DMS53 treated with DMSO at 0.1 percent for 48 hours (cell line): ENCODE results near the gene LRP6.
A peak's percentile ranks its signal among the peaks of the same experiment; 100 is the strongest.
"Not testable (repeated sequence)": the region's sequence is repeated elsewhere in the genome, so short reads cannot be mapped to it uniquely, and the experiment has no call there.

Experiments
- DNase-seq: peaks from one replicate; lab custom pipeline; 2025; ENCODE audit not compliant: unreplicated experiment; lab: John Stamatoyannopoulos, UW

The LRP6 gene

DNA sequence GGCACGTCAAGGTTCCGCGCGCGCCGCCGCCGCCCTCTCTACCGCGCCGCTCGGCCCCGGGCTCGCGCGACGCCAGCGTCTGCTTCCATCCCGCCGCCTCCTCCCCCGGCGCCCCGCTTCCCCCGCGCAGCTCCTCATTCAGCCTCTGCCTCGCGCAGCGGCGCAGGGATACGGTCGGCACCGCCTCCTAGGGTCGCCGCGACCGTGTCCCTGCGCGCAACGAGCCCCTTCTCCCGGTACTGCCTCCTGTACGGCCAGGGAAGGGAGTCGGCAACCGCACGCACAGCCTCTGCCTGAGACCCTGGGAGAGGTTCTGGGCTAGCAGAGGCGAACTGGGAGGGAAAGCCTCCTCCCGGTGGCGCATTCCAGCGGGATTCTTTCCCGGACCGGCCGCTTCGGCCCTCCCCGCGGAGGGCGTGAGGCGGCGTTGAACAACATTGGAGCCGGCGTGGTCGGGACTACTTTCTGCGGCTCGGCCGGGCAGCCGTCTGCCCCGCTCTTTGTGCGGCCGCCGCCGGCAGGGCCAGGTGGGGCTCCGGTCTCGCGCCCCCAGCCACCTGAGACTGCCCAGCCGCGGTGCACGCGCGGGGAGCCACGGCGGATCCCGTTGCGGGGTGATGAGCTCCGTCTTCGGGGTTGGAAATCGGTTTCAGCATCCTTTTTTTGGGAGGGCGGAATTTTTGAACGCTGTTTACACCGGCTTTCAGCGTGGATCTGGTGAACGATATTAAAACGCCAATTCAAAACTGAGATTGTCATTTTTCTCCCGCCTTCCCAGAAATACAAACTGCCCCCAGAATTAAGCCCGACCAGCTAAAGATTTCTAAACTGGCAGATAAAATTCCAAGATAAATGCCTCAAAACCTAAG is at the start of gene LRP6:
Gene LRP6 (minus strand): TSS at position 172 of the 869 bp plus-strand sequence. CDS start 309 bp downstream, outside the sequence.
- DNase-seq: peak; percentile 93

DNA sequence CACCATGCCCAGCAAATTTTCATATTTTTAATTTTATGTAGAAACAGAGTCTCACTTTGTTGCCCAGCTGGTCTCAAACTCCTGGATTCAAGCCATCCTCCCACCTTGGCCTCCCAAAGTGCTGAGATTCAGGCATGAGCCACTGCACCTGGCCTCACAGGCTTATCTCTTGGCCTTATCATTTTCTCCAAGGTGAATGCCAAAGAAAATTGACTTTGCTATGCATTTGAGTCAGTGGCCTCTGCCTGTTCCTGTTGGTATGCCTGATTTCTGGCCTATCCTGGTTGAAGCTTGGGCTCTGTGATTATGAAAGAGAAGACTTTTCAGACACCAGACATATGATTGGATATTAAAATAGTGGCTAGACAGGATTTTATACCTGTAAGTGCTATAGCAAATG is 49.0 kb upstream of the LRP6 start:
- no peak for DNase-seq

DNA sequence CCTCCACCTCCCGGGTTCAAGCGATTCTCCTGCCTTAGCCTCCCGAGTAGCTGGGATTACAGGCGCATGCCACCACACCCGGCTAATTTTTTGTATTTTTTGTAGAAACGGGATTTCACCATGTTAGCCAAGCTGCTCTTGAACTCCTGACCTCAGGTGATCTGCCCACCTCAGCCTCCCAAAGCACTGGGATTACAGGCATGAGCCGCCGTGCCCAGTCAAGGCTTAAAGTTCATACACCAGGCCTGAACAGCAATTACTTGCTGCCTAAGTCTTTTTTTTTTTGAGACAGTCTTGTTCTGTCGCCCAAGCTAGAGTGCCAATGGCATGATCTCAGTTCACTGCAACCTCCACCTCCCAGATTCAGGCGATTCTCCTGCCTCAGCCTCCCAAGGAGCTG is 43.9 kb upstream of the LRP6 start:
- DNase-seq: not testable (repeated sequence)

DNA sequence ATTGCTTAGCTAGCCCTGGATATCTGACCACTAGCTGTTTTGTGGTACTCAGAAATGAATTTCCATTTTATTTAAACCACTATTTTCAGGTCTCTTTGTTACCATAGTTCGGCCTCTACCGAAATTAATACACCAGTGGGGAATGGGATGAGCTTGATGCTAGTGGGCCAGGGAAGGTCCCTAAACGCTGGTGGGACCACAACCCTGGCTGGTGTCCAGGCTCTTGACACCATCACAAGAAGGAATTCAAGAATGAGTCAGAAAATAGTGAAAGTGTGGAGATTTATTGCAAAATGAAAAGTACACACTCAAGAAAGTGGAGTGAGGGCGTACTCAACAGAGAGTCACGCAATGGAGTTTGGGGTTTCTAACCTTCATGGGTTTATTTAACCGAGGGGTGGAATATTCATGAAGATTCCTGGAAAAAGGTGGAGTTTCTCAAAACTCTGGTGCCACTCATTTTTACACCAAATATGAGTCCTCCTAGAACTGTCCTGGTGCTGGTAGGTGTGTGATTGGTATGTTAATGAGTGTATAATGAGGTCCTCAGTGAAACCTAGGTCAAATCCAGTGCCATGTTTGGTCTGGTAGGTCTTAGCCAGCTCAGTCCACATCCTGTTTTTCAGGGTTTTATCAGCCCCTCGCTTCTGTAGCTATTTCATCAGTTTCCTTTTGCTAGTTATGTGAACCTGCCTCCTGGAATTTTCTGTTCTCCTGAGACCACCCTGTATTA is 38.9 kb upstream of the LRP6 start:
- DNase-seq: no peak

DNA sequence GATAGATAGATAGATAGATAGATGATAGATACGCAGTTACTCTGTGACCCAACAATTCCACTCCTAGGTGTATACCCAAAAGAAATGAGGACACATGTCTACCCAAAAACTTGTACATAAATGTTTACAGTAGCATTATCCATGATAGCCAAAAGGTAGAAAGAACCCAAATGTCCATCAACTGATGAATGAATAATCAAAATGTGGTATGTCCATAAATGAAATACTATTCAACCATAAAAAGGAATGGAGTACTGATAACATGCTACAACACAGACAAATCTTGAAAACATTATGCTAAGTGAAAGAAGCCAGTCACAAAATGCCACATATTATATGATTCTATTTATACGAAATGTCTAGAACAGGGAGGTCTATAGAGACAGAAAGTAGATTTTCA is 36.1 kb upstream of the LRP6 start:
- DNase-seq: no peak

DNA sequence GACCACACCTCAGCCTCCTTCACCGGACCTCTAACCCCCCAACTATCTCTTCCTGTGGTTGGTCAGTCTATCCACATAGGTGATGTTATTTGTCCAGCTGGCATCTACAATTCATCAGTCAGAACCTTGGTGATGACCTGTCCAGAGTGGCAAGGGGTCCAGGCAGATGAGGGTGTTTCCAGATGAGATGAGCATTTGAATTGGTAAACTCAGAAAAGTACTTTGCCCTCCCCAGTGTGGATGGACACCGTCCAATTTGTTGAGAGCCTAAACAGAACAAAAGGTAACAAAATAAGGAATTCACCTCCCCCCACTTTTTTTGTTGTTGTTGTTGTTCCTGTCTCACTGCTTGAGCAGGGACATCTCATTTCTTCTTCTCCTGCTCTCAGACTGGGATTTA is 34.3 kb upstream of the LRP6 start:
- no peak for DNase-seq

DNA sequence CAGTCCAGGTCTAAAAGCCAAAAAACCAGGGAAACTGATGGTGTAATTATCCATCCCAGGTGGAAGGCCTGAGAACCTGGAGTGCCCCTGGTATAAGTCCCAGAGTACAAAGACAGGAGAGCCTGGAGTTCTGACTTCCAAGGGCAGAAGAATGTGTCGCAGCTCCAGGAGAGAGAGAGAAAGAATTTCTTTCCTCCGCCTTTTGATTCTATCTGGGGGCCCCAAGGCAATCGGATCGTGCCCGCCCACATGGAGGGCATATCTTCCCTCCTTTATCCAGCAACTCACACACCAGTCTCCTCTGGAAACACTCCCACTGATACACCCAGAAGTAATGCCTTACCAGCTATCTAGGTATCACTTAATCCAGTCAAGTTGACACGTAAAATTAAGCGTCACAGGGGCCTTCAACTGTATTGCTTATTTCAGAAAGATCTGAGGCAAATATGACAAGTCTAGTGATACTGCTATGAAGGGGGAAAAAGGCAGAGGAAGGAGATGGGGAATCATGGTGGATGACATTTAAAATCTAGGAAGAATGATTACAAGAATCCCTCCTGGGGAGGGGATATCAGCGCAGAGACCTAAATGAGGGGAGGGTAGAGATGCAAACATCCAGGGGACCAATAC is 30.5 kb upstream of the LRP6 start:
- DNase-seq: no peak

DNA sequence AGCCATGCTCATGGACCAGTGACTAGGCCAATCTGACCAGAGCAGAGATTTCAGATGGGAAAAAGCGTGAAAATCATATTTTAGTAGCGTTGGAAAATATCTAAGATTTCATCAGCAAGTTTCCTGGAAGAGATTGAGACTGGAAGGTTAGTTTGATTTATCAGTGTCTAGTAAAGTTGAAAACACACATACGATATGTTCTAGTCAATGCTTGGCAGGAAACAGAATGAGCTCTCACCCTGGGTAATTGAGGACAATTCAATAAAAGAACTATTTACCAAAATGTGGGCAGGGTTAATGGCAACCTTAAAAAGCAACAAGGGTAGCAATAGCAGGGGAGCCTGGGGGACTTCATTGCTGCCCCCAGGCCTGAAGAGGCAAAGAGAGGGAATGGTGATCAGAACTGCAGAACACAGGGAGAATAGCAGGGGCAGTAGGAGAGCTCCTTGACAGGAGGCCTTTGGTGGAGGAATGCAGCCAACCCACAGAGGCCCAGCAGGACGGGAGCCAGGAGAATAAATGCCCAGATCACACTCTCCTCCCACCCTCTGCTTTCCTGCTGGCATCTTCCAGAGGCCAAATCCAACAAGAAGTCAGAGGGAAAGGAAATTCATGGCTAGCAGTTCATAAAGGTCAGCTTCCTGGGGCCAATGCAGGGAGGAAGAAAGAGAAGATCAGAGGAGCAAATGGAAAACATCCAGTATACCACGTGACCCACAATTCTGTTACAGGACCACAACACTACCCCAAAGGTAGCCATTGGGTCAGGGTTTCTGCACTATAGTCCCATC is 27.6 kb upstream of the LRP6 start:
- DNase-seq: no peak

DNA sequence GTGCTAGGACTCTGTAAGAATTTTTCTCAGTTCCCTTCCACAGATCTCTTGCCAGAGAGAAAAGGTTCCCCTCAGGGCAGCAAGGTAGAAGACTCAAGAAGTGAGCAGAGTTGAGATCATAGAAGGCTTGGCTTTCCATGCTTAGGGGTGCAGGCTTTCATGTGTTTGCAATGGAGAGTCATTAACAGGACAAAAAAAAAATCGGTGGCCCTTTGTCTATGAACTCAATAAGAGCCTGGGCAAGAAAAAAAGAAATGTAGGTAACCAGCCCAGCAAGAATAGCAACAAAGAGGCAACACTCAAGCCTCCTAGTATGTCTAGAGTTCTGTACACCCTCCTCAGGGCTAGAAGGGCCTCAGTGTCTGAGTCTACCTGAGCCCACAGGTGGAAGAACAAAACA is 23.4 kb upstream of the LRP6 start:
- DNase-seq: no peak

DNA sequence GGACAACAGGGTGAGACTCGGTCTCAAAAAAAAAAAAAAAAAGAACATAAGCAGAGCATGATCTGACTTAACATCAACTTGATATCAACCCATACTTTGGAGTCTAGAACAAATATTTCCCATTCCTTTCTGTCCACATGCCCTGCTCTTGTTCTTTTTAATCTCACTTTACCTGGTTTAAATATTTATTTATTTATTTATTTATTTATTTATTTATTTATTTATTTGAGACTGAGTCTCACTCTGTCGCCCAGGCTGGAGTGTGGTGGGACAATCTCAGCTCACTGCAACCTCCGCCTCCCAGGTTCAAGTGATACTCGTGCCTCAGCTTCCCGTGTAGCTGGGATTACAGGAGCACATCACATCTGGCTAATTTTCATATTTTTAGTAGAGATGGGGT is 19.6 kb upstream of the LRP6 start:
- no peak for DNase-seq

DNA sequence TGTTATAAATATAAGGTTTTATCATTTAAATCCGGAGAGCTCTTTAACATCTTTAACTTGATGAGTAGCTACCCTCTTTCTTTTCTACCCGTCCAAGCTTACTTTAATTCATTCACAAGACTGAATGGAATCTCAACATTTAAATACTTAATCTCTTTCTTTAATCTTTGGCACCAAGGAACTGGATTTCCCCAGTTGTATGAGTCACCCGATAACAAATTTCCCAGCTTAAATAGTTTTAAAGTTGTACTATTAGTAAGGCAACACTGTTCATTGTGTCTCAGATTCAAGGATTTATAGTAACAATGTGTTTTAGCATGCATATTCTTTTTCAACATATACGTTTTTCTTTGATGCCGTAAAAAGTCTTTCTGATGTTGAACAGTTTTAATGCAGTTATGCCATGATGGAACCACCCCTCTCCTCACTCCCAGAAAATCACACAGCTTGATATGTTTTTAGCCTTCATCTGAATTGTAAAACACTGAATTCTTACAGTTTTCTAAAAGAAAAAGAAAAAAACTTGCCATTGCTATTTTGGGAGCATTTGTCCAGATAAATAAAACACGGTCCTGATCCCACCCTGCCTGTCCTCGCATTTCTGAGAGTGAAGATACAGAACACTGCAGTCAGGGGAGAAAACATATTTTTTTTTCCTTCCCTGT is 16.0 kb upstream of the LRP6 start:
- no peak for DNase-seq

DNA sequence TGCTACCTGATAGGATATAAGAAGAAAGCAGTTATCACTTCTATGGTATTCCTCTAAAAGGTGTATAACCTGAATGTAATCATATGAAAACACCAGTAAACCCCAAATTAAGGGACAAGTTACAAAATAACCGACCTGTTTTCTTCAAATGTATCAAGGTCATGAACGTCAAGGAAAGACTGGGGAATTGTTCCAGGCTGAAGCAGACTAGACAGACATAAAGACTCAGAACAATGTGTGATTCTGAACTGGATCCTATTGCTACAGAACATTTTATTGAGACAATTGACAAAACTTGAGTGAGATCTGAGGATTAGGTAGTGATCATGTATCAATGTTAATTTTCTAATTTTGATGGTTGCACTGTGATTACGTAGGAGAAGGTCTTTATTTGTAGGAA is 15.4 kb upstream of the LRP6 start:
- DNase-seq: no peak

DNA sequence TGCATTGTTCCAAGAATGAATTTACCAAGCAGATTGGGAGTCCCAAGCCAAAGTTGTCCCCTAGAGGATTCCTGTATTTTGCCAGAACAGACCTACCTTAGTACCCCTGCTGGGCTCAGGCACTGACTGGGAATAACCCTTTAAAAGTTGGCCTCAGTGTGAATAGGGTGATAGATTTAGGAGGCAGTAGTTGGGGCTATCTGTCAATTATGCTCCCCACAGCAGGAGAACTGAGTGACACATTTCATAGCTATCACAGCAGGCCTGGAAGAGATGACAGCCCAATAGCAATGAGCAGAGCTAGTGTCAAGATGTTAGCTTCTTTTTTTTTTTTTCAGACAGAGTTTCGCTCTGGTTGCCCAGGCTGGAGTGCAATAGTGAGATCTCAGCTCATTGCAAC is 14.3 kb upstream of the LRP6 start:
- DNase-seq: no peak

DNA sequence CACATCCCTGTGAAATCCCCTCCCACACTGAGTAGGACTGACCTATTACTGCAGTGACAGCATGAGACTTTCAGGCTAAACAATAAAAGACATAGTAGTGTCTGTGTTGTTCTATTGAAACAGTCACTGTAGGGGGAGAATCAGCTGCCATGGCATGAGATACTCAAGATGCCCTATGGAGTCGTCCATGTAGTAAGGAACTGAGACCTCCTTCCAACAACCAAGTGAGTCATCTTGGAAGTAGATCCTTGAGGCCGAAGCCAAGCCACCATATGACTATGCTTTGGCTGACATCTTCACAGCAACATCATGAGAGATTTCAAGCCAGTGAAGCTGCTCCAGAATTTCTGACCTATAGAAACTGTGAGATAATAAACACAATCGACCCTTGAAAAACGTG is 12.1 kb upstream of the LRP6 start:
- no peak for DNase-seq

DNA sequence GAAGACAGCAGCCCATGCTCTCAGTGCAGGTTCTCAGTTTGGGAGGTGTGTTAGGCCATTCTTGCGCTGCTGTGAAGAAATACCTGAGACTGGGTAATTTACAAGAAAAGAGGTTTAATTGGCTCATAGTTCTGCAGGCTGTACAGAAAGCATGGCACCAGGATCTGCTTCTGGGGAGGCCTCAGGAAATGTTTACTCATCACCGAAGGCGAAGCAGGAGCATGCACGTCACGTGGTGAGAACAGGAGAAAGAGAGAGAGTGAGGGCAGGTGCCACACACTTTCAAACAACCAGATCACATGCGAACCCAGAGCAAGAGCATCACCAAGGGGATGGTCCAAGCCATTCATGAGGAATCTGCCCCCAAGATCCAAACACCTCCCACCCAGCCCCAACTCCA is 9.0 kb upstream of the LRP6 start:
- no peak for DNase-seq

DNA sequence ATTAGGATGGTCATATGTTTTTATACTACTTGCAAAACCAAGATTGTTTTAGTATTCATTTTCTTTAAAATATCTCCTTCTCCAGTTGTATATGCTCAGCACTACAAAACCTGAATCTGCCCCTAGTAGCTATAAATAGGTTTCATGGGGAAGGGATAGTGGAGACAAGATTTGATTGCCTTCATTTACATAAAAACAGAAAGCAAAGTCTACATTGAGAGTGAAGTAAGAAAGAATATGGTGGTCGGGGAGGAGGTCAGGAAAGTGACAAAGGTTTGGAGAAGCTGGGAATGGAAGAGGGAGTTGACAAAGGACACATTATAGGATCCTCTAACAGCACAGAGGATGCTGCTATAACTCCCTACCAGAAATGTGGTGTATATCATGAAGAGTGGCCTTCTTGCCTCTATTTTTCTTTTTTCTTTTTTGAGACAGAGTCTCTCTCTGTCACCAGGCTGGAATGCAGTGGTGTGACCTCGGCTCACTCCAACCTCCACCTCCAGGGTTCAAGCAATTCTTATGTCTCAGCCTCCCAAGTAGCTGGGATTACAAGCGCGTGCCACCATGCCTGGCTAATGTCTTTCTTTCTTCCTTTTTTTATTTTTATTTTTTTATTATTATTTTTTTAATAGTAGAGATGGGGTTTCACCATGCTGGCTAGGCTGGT is 6.6 kb upstream of the LRP6 start:
- DNase-seq: no peak

DNA sequence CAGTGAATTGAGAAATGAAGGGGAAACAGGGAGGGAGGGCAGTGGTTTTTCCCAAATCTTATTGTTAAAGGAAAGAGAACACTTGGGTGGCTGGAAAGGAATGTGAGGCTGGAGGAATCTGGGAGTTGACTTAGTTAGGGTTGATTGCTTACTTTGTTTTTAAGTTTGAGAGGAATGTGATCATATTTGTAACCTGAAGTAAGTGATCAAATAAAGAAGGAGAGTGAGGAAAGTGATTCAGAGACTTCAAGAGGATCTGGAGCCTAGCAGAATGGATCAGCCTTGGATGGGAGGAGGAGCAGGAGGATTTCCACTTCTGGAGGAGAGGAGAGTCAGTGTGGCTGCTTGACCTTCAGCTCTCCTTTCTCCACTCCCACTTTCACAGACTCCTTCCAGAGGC is 6.0 kb upstream of the LRP6 start:
- DNase-seq: no peak

DNA sequence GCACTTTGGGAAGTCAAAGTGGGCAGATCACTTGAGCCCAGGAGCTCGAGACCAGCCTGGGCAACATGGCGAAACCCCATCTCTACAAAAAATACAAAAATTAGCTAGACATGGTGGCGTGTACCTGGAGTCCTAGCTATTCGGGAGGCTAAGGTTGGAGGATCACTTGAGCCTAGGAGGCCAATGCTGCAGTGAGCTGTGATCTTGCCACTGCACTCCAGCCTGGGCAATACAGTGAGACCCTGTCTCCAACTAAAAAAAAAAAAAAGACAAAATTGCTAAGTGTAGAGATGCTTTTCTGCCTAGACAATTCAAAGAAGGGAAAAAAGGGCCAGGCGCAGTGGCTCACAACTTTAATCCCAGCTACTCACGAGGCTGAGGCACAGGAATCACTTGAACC is 3.4 kb upstream of the LRP6 start:
- DNase-seq: no peak

DNA sequence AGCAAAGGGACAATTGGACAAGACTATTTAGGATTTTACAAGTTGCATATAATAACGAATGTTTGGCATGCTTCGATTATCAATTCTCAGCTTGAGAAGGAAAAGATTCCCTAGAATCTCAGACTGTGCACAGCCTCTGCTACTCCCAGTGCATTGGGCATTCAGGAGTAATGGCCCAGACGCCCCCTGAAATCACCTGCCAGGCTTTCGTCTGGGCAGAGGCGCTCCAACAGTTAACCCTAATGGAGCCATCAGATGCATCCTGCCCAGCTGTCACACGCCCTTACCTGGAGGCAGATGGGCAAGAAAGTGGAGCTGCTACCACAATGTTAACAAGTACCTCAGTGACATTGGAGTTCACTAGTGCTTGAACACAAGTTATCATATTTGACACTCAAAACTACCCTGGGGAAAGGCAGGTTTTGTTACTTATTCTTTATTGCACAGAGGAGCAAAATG is 927 bp upstream of the LRP6 start:
- DNase-seq: peak; percentile 54

DNA sequence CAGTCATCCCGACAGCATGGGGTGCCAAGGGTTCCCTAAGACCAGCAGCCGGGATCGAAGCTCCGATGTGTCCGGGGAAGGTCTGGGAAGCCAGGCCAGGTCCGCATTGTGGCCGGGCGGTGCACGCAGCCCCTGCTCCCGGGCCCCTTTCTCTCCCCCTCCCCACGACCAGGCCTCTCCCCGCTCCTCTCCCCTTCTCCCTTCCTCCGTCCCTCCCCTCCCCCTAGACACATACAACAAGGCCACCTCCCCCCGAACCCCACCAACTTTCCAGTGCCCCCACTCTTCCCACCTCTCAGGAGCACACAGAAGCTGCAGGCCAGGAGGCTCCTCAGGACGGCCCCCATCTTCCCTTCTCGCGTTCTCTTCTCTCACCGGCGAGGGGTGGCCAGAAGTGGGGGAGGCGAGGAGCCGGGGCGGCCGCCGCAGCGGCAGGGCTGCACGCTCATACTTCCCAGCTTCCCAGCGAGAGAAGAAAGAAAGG is 413 bp downstream of the LRP6 start:
- DNase-seq: no peak
